22Rv1 (cell line): Measurements from ENCODE around the gene HSPA6.
"Not testable (repeated sequence)": the region's sequence is repeated elsewhere in the genome, so short reads cannot be mapped to it uniquely, and the experiment has no call there.

Experiments used
- CTCF ChIP-seq: fragments of 450-650 bp; IDR thresholded peaks from 2 replicates; pipeline ENCODE4 v1.5.1; 2017; ENCODE audit warnings: mild to moderate bottlenecking
- ZFX ChIP-seq: fragments of 450-650 bp; IDR thresholded peaks from 2 replicates; pipeline ENCODE4 v1.6.1; 2017; ENCODE audit warnings: antibody characterized with exemption, borderline replicate concordance

- not testable (repeated sequence) for TF ChIP-seq CTCF, ZFX
Measured at GRCh38 chr1:161562441-161562840, 38.1 kb downstream of the HSPA6 start.
